ENCODE measurements around the gene LENG8. TPM values are rescaled to one million over a fixed set of nuclear protein-coding genes. Genes with fewer than 3 reads are reported as not detected.

LENG8 gene
- total and polyA plus RNA-seq, 11 donors = 23.6 to 93.9 (median 58.8) TPM

GRCh38 chr19:54463531-54464043 lies 14.6 kb downstream of the LENG8 start, which contains the start of gene LENG9:
Gene LENG9 (minus strand): TSS chr19:54463778. CDS start chr19:54463526, 252 bp downstream.
- intact Hi-C loops (cut with DNase I) = loop anchor here in 4 of 10 donors (1.0 to 5.0 kb wide), 3 partner anchors 14 to 591 kb away; partner anchors contain the start of gene LENG8 (in 4 of the 4)
- peak; percentile 97 to 99 (median 98) for DNase-seq
- Histone ChIP-seq H3K4me3 (peak within 1 kb of the TSS; percentile 40 to 78 (median 64)), H3K36me3 (peaks cover 0 to 39% (median 34%) of the 10 kb centered on the region in 9 donors), H3K9me3 (no peaks in the 10 kb centered on the region), H3K4me1 (peaks cover 0 to 46% (median 30%) of the 10 kb centered on the region in 12 donors), H3K27ac (peak within 1 kb of the TSS; percentile 94 to 99 (median 98)), H3K27me3 (peaks cover 0 to 8% (median 0%) of the 10 kb centered on the region in 9 donors)
- 0 to 2% (median 0%) methylated on average over 14 to 41 of the region's 41 CpGs for WGBS, 4 donors
- TF ChIP-seq CTCF (IDR thresholded peaks at IDR 0.05) (no peak), POLR2A (IDR thresholded peaks at IDR 0.05) (peak in 1 of 2 donors; percentile 90)
- ATAC-seq = peak; percentile 71 to 85 (median 76)

GRCh38 chr19:54464044-54464629 lies 15.1 kb downstream of the LENG8 start:
- peak; percentile 35 to 52 (median 48) for ATAC-seq
- no peak for TF ChIP-seq CTCF (IDR thresholded peaks at IDR 0.05)
- DNase-seq = peak; percentile 78 to 88 (median 86)
- H3K27me3 ChIP-seq = peaks cover 0 to 9% (median 0%) of the 10 kb centered on the region in 9 donors
- H3K9me3 ChIP-seq = no peaks in the 10 kb centered on the region
- H3K36me3 ChIP-seq = peaks cover 0 to 34% (median 29%) of the 10 kb centered on the region in 9 donors
- peaks cover 0 to 45% (median 30%) of the 10 kb centered on the region in 12 donors for H3K4me1 ChIP-seq
- H3K4me3 ChIP-seq = peak overlapping the region; percentile 32 to 78 (median 64)
- intact Hi-C loops (cut with DNase I) = loop anchor here in 1 of 10 donors (1.0 to 5.0 kb wide), 2 partner anchors 15 to 592 kb away; partner anchors contain the start of gene LENG8
- H3K27ac ChIP-seq = peak overlapping the region; percentile 94 to 99 (median 98)
- WGBS, 4 donors = 0 to 1% (median 1%) methylated on average over 25 to 26 of the region's 26 CpGs

GRCh38 chr19:54464630-54465425 lies 15.8 kb downstream of the LENG8 start:
- Histone ChIP-seq H3K4me3 (peak overlapping the region; percentile 32 to 78 (median 64)), H3K36me3 (peaks cover 0 to 27% (median 23%) of the 10 kb centered on the region in 9 donors), H3K4me1 (peaks cover 0 to 47% (median 29%) of the 10 kb centered on the region in 12 donors), H3K9me3 (no peaks in the 10 kb centered on the region), H3K27ac (peak overlapping the region; percentile 94 to 99 (median 98)), H3K27me3 (peaks cover 0 to 11% (median 0%) of the 10 kb centered on the region in 9 donors)
- DNase-seq = peak; percentile 88 to 96 (median 94)
- intact Hi-C loops (cut with DNase I) = loop anchor here in 1 of 10 donors (1.0 to 5.0 kb wide), 2 partner anchors 16 to 593 kb away; partner anchors contain the start of gene LENG8
- peak in 3 of 12 donors; percentile 8 to 24 (median 11) for TF ChIP-seq CTCF (IDR thresholded peaks at IDR 0.05)
- peak in 1 of 2 donors; percentile 42 for TF ChIP-seq POLR2A (IDR thresholded peaks at IDR 0.05)
- 0 to 27% (median 20%) methylated on average over 22 to 87 of the region's 87 CpGs for WGBS, 4 donors
- ATAC-seq = peak; percentile 65 to 82 (median 76)
